Heart left ventricle (tissue), 16 donors: ENCODE measurements around the gene TNFRSF9. TPM values are rescaled to one million over a fixed set of nuclear protein-coding genes. Genes with fewer than 3 reads are reported as not detected.
"Not testable (repeated sequence)": the region's sequence is repeated elsewhere in the genome, so short reads cannot be mapped to it uniquely, and the experiment has no call there.

ENCODE experiments used
- ATAC-seq, 4 donors: fragments of 200-7000 bp; cut with Tn5 transposase; one replicate each; pipeline ENCODE4 v1.9.1; 2020 to 2022; ENCODE audit warnings: moderate library complexity in 4 of 4, mild to moderate bottlenecking in 3 of 4, moderate number of reproducible peaks in 1 of 4
- DNase-seq, 5 donors: peaks; one replicate each; pipeline ENCODE4 v3.0.0-alpha.2; 2020
- H3K27ac ChIP-seq, 12 donors: fragments of 200-600 bp; sonication (generic) in 4 of 12; one replicate each; pipeline versions ENCODE4 v1.5.0 to v1.8.0; 2016 to 2022; ENCODE audit warnings: mild to moderate bottlenecking in 2 of 12
- H3K27me3 ChIP-seq, 9 donors: fragments of 200-600 bp; sonication (generic) in 2 of 9; one replicate each; pipeline versions ENCODE4 v1.5.1 to v1.8.0; 2016 to 2022; ENCODE audit warnings: mild to moderate bottlenecking in 3 of 9
- H3K36me3 ChIP-seq, 9 donors: fragments of 200-600 bp; sonication (generic) in 2 of 9; one replicate each; pipeline versions ENCODE4 v1.5.0 to v1.8.0; 2018 to 2022; ENCODE audit warnings: mild to moderate bottlenecking in 2 of 9
- H3K4me1 ChIP-seq, 12 donors: fragments of 200-600 bp; sonication (generic) in 4 of 12; one replicate each; pipeline versions ENCODE4 v1.5.0 to v1.8.0; 2016 to 2022; ENCODE audit warnings: mild to moderate bottlenecking in 3 of 12
- H3K4me3 ChIP-seq, 12 donors: fragments of 200-600 bp; sonication (generic) in 4 of 12; one replicate each; pipeline versions ENCODE4 v1.5.0 to v1.8.0; 2017 to 2022; ENCODE audit warnings: mild to moderate bottlenecking in 9 of 12, moderate library complexity in 4 of 12
- H3K9me3 ChIP-seq, 12 donors: fragments of 200-600 bp; sonication (generic) in 4 of 12; one replicate each; pipeline versions ENCODE4 v1.5.0 to v1.8.0; 2016 to 2022; ENCODE audit warnings: mild to moderate bottlenecking in 1 of 12
- POLR2A ChIP-seq, 2 donors: fragments of 450-650 bp; IDR thresholded peaks; one replicate each; pipeline ENCODE4 v1.6.1; 2017; ENCODE audit warnings: antibody characterized with exemption in 2 of 2, mild to moderate bottlenecking in 2 of 2, moderate library complexity in 2 of 2
- WGBS, 4 donors: extraction: QIAGEN DNeasy Blood & Tissue Kit in 2 of 4; methylation state at CpG; one replicate each; pipeline versions ENCODE4 v1.1.5 to v1.1.7; 2013 to 2018; 5-methylcytosine and 5-hydroxymethylcytosine counted together
- intact Hi-C, 10 donors: fragments of 100-400 bp; cut with DNase I; formaldehyde crosslinking; loops; one replicate each; pipeline versions ENCODE4 v1.11.1 to v1.14.2; 2022
- polyA plus RNA-seq, 2 donors: library from polyadenylated mRNA; stranded (reverse); fragments of 200-250 nt; gene quantifications; one replicate each; pipeline ENCODE4 v1.2.3, GENCODE V29; 2013
- total RNA-seq, 9 donors: library from RNA; depleted of rRNA in 2 of 9; stranded (reverse); fragments of >200 nt in 2 of 9; fragmentation: NEBNext Ultra II Directional in 3 of 9; extraction: Animal tissue kit (Norgen Biotek cat#: 25700) in 3 of 9; gene quantifications; one replicate each; pipeline versions ENCODE4 v1.1.0 to v1.2.4, GENCODE V29; 2016 to 2023
- TF ChIP-seq, protein P1 (sequence below), 12 donors: fragments of 200-600 bp; sonication (generic) in 4 of 12; IDR thresholded peaks; one replicate each; pipeline versions ENCODE4 v1.5.0 to v1.8.0; 2018 to 2022; ENCODE audit warnings: antibody characterized with exemption in 12 of 12, mild to moderate bottlenecking in 5 of 12
- donor health status: ischemic (EF 13 %, LVEDD 7.1; RV severe dilation, severe dysfunction).
- donor health status: healthy with polysubstance abuse.
- donor health status: DM: no; HTN: yes; CAD: no.
- donor health status: DM: no; HTN: no; CAD: no.
- donor health status: ischemic (EF 25% LVEDD 6.9; RV normal size, moderate dysfunction).
- donor health status: ischemic (EF 25% LVEDD 5.7; RV mildly dilated, moderate dysfunction).
- donor health status: healthy.
- donor health status: DM: yes; HTN: yes; CAD: no.
- donor health status: ischemic (EF 35%, LVEDD 5.7; RV mildly dilated, moderate dysfunction).
- donor health status: nonischemic (EF 11% LVEDD 7.7; RV severe dilation, severe dysfunction).
- donor health status: DM: yes; HTN: yes; CAD: no.
- donor health status: PGD.
- donor health status: ischemic (EF 29% LVEDD 5.4; RV normal size, mild dysfunction).
- donor health status: nonischemic (EF 23%, LVEDD 6.1; RV moderate dilation, normal function).

Gene TNFRSF9
- total and polyA plus RNA-seq, 11 donors = 0.04 to 1.9 (median 0.36) TPM; not detected in 7

DNA sequence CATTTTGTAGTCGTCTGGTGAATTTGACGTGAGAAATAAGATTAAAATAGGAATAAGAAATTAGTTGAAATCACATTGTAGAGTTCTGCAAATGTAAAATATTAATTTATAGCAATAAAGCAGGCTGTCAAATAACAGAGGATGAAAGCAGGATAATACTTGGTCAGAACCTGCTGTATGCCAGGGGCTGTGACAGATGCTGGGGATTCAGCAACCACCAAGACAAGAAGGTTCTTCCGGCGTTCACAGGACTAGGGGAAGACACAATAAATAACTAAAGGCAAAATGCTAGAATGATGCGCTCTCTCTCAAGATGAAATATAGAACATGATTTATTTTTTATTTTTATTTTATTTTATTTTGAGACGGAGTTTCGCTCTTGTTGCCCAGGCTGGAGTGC, 14.0 kb upstream of the TNFRSF9 start:
- Histone ChIP-seq H3K9me3 (no peaks in the 10 kb centered on the region), H3K36me3 (no peaks in the 10 kb centered on the region), H3K4me1 (peaks cover 0 to 11% (median 4%) of the 10 kb centered on the region in 12 donors), H3K27ac (peak overlapping the region; percentile 81 to 96 (median 92)), H3K27me3 (no peaks in the 10 kb centered on the region), H3K4me3 (peak overlapping the region; percentile 27 to 87 (median 66))
- no peak for TF ChIP-seq POLR2A (IDR thresholded peaks at IDR 0.05)
- TF ChIP-seq, protein P1, sequence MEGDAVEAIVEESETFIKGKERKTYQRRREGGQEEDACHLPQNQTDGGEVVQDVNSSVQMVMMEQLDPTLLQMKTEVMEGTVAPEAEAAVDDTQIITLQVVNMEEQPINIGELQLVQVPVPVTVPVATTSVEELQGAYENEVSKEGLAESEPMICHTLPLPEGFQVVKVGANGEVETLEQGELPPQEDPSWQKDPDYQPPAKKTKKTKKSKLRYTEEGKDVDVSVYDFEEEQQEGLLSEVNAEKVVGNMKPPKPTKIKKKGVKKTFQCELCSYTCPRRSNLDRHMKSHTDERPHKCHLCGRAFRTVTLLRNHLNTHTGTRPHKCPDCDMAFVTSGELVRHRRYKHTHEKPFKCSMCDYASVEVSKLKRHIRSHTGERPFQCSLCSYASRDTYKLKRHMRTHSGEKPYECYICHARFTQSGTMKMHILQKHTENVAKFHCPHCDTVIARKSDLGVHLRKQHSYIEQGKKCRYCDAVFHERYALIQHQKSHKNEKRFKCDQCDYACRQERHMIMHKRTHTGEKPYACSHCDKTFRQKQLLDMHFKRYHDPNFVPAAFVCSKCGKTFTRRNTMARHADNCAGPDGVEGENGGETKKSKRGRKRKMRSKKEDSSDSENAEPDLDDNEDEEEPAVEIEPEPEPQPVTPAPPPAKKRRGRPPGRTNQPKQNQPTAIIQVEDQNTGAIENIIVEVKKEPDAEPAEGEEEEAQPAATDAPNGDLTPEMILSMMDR (IDR thresholded peaks at IDR 0.05) = no peak
- DNase-seq = no peak
- intact Hi-C loops = no loop called here
- no peak for ATAC-seq
- WGBS, 4 donors = 68 to 76% (median 72%) methylated on average over 7 of the region's 7 CpGs

DNA sequence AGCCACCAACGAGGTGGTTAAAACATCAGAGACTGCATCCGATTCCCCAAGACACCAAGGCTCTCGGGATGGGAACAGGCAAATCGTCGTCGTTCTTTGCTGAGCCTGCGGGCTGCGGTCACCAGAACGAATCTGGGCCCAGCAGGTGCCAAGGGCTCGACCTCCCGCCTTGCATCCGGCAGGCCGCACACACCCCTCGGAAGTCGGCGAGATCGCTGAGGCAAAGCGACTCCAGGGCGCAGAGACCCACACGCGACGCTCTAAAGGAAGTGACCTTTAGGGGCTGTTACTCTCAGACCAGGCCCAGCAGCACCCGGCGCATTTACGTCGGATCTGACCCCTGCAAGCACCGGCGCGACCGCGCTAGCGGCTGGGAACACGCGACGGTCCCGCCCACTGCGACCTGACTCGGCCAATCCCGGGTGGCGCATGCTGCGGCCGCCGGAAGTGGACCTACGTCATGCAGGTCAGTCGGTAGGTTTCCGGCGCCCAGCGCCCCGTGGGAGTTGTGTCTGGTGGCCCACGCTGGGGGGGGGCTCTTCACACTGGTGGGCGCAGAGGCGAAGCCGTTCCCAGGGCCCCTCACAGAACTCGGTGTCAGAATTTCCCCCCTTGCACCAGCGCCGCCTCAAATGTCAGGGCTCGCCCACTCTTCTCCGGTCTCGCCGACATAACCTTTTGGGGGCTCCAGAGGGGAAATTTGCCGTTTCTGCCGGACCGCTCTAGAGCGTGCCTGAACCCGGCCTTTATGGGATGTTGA, 13.4 kb upstream of the TNFRSF9 start:
- Histone ChIP-seq H3K4me1 (peaks cover 0 to 11% (median 4%) of the 10 kb centered on the region in 12 donors), H3K36me3 (no peaks in the 10 kb centered on the region), H3K27ac (peak overlapping the region; percentile 81 to 96 (median 92)), H3K4me3 (peak overlapping the region; percentile 27 to 87 (median 66)), H3K9me3 (no peaks in the 10 kb centered on the region), H3K27me3 (no peaks in the 10 kb centered on the region)
- DNase-seq (peak; percentile 97 to 99 (median 99)), ATAC-seq (peak; percentile 98 to 100 (median 100))
- WGBS, 4 donors = 1 to 2% (median 2%) methylated on average over 36 to 65 of the region's 65 CpGs
- intact Hi-C loops = no loop called here
- peak in 1 of 2 donors; percentile 86 for TF ChIP-seq POLR2A (IDR thresholded peaks at IDR 0.05)
- TF ChIP-seq, protein P1 (IDR thresholded peaks at IDR 0.05) = peak in 1 of 12 donors; percentile 8

DNA sequence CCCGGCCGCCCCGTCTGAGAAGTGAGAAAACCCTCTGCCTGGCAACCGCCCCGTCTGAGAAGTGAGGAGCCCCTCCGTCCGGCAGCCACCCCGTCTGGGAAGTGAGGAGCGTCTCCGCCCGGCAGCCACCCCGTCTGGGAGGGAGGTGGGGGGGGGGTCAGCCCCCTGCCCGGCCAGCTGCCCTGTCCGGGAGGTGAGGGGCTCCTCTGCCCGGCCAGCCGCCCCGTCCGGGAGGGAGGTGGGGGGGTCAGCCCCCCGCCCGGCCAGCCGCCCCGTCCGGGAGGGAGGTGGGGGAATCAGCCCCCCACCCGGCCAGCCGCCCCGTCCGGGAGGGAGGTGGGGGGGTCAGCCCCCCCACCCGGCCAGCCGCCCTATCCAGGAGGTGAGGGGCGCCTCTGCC, 12.2 kb upstream of the TNFRSF9 start:
- H3K36me3 ChIP-seq, H3K27ac ChIP-seq, H3K9me3 ChIP-seq, H3K27me3 ChIP-seq, H3K4me3 ChIP-seq, DNase-seq, ATAC-seq, intact Hi-C loops: not testable (repeated sequence)
- WGBS, 4 donors = 94 to 95% methylated on average over 28 of the region's 30 CpGs; no CpG with 5 or more reads in 2 of the 4 donors
- peaks cover 0 to 15% (median 4%) of the 10 kb centered on the region in 12 donors for H3K4me1 ChIP-seq

DNA sequence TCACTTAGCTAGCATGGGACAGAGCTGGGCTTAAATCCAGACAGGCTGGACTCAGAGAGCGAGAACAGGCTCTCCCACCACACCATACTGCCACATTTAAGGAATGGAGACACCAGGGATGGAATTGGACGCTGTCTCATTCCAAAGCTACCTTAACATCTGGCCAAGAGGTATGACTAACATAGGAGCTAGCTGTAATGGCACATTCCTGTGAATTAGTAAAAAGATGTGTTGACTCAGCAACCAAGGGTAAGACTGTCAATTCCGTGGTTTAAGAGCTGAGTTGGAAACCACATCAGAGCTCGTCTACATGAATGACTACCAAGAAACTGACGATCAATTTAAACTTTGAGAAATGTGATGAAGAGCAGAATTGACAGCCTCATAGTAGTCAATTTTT, 8.3 kb upstream of the TNFRSF9 start:
- 74 to 88% (median 80%) methylated on average over 5 of the region's 5 CpGs for WGBS, 4 donors
- Histone ChIP-seq H3K4me1 (peaks cover 0 to 15% (median 0%) of the 10 kb centered on the region in 12 donors), H3K4me3 (no peak overlapping the region), H3K36me3 (no peaks in the 10 kb centered on the region), H3K27me3 (no peaks in the 10 kb centered on the region), H3K9me3 (no peaks in the 10 kb centered on the region), H3K27ac (no peak overlapping the region)
- ATAC-seq = no peak
- DNase-seq = no peak
- intact Hi-C loops = no loop called here
- no peak for TF ChIP-seq POLR2A (IDR thresholded peaks at IDR 0.05)
- TF ChIP-seq, protein P1 (IDR thresholded peaks at IDR 0.05) = no peak
